ENCODE measurements around the gene CSTF1.

The CSTF1 gene

DNA sequence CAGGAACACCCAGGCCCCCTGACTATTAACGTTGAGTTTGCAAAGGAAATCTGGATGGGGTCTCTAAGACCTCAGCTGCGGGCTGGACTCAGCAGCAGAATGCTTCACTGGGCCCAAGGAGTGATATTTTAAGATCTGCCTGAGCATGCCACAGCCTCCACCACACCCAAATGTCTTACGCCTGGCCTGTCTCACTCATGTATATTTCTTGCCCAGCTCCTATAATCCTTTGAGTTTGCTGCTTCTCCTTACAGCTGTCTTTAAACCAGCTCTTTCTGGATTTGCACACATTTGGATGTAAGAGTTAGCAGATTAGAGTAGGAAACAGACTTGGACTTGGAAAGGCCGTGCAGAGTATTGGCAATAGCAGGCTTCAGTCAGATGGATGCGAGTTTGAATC, 36.0 kb downstream of the CSTF1 start:
- no peak for DNase-seq

DNA sequence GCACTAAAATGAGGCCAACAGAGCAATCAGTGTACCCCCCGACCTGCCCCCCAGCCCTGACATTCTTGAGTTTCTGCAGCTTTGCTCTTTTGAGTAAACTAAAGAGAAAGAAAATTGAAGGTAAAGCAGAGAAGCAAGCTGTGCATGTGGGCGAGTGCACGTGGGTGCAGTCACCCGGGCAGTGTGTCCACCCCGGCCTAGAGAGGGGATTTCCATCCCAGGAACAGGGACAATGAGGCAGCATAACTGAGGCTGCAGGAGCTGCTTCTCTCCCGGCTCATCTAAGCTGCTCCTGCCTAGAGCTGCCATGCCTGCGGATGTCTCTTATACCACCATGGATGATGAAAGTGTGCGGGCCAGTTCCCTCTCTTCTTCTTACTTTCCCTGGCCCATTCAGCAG, 36.4 kb downstream of the CSTF1 start:
- no peak for DNase-seq

- DNase-seq = no peak
Measured at GRCh38 chr20:56429502-56429901, 37.1 kb downstream of the CSTF1 start.

DNA sequence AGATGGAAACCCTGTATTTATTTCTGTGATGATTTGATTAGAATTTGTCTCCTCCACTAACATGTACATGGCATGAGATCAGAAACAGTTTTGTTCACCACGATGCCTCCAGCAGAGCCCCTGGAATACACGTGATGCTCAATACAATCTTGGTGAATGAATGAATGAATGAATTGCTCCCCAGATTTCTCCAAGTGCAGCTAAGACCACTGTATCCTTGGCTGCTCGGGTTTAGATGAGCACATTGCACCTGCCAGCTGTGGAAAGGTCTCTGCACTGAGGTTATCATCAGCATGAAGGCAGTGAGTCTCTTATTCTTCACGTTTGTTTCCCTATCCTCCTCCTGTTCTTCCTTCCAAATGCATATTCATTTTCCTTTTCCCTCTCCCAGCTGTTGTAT, 37.5 kb downstream of the CSTF1 start:
- DNase-seq = no peak

GRCh38 chr20:56430461-56430860, 38.0 kb downstream of the CSTF1 start:
- DNase-seq = no peak

DNA sequence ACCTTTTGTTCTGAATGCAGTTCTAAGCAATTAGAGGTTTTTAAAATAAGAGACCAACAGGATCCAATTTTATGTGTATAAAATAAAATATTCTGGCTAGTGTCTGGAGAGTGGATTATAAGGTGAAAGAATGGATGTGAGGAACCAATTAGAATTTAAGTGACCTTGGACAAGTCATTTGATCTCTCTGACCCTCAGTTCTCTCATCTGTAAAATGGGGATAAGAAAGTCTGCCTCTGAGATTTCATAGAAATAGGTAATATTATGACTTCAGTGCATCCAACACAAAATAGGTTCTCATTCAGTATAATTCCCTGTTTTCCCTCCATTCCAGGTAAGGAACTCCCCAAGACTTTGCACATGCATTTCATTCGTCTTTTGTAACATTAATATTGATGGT, 38.5 kb downstream of the CSTF1 start:
- no peak for DNase-seq

DNA sequence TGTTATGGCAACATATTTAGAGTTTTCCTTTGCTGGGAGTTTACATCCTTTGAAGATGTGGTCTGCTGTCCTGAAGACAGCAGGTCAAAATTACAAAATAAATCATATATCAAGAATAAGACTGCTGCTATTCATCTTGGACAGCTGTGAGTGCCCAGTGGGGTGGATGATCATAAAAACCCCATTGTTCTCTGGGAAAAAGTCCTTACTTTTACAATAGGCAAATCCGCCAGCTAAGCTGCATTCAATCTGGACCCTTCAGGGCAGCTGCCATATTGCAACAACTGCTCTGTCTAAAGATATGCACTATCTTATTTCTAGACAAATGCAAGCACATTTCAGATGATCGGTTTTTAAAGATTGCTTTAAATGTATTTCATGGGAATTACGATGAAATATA, 39.0 kb downstream of the CSTF1 start:
- DNase-seq = no peak

DNA sequence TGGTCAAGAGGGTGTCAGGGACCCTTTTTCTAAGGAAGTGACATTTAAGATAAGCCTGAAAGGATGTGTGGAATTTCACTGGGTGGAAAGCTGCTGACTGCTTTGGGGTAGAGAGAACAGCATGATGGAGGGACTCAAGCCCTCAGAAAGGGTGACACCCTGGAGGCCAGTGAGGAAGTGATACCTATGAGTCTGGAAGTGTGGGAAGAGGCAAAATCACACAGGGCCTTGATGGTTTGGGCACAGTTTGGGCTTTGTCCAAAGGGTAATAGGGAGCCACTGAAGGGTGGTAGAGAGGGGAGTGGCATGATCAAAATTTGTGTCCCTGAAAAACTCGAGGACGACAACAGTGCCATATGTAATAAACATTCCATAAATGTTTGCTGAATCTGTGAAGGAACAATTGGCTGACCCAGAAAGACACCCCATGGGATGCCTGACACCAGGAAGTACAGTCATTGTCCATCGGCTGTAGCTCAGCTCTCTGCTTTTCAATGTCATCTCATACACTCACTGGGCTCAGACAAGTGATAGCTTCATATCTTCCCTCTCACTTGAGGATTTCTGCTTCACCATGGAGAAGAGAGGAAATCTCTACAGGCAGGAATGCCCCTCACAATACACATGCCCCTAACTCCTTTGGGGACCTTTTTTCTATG, 40.9 kb downstream of the CSTF1 start:
- no peak for DNase-seq

DNA sequence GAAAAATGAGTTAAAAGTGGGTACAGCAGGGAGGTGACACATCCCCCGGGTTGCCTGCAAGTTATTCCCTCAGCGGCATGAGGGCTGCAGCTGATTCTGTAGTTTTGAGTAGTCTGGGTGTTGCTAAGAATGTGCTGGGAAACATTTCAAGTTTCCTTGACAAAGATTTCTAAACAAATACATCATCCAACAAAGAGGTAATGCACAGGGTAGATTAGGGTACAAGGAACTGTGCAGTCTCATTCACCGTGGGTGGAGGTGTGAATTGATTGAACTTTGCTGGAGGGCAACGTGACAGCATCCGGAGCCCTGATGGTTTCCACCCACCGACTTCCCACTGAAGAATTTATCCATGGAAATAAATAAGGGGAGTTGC, 41.4 kb downstream of the CSTF1 start:
- peak in 1 of 51 donors; percentile 15 for DNase-seq

DNA sequence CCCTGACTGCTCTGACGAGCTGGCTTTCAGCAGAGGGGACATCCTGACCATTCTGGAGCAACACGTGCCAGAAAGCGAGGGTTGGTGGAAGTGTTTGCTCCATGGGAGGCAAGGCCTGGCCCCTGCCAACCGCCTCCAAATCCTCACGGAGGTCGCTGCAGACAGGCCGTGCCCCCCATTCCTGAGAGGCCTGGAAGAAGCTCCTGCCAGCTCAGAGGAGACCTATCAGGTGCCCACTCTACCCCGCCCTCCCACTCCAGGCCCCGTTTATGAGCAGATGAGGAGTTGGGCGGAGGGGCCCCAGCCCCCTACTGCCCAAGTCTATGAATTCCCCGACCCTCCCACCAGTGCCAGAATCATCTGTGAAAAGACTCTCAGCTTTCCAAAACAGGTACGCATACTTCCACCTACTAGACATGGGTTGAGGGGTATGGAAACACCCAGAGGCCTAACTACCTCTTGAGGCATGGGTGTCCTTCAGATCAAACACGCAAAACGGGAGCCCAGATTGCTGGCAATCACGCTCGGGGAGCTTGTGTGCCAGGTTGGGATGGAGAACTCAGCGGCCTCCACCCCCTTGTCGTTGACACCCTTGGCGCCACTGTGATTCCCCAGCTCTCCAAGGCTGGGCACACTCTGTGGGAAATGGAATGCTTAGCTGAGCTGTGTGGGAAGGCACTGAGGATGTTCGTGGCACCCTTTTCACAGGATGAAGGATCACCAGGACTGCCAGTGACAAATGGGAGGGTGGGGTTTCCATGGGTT, 44.9 kb downstream of the CSTF1 start:
- DNase-seq = no peak

DNA sequence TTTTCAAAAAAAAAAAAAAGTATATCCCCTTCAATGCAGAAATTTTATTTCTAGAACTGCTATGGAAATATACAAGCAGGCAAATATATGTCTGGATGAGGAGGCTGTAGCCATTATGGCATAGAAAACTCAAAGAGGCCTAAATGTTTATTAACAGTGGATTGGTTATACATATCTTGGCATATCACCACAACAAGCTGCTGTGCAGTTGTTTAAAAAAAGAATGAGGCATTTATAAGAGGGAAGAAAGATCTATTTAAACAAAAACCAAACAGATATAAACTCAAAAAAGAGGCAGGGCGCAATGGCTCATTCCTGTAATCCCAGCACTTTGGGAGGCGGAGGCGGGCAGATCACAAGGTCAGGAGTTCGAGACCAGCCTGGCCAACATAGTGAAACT, 45.8 kb downstream of the CSTF1 start:
- DNase-seq = no peak

- DNase-seq = peak in 3 of 51 donors; percentile 7 to 8 (median 7)
Measured at GRCh38 chr20:56439771-56440291, 47.4 kb downstream of the CSTF1 start.

DNA sequence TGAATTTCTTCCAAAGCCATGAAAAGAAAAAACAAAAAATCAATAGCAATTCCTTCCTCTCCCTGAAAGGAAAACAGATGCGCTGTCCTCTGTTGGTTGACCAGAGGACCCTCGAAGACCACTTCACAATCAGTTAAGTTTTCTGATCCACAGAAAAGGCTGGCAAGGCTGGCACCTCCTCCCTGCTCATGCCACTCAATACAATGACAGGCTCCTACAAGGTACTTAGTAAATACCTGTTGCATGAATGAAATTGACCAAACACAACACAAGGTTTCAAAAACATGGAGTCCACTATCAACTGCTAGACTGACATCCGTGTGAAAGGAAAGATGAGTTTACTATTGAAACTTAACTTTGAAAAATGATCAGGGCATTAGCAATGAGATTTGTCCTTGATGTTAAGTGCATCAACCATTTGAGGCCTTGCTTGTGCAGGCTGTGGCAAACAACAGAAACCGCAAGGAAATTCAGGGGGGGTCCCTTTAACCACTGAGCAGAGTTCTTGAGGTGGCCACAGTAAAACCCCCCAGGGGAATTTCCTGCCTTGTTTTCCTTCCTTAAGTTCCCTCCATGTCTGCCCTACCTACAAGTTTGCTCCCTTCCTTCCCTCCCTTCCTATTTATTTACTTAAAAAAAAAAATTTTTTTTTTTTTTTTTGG, 48.0 kb downstream of the CSTF1 start:
- no peak for DNase-seq

DNA sequence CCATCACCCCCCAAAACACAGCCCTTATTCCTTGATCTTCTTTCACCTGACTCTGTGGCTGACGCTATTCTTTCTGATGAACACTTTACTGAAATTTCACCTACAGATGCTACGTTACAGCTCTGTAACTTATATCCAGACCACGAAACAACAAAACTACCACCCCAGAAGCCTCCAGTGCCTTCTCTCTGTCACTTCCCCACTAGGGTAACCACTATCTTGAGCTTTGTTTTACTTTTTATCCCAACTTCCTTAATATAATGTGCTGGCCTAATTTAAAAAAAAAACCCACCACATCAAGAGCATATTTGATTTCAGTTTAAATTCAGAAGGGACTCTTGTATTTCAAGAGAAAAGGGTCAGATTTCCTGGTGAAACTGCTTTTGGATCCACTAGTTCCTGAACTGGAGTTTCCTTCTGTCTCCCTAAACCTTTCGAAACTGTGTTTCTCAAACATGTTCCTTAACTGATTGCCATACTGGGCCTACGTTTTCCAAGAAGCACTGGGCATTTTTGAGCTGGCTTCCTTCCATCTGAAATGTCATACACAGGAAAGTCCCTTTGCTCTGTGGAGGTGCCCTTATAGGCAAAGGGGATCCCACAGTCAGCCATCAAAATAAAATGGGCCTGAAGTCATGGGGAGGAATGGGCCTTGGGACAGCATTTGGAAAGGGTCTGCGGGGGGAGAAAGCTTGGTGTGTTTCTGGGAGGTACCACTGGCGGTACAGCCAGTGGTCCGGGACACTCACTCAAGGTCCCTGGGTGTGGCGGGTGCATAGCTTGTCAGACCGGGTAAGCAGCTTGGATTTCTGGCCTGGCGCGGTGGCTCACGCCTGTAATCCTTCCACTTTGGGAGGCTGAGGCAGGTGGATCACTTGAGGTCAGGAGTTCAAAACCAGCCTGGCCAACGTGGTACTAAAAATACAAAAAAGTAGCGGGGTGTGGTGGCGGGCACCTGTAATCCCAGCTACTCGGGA, 50.2 kb downstream of the CSTF1 start:
- no peak for DNase-seq

DNA sequence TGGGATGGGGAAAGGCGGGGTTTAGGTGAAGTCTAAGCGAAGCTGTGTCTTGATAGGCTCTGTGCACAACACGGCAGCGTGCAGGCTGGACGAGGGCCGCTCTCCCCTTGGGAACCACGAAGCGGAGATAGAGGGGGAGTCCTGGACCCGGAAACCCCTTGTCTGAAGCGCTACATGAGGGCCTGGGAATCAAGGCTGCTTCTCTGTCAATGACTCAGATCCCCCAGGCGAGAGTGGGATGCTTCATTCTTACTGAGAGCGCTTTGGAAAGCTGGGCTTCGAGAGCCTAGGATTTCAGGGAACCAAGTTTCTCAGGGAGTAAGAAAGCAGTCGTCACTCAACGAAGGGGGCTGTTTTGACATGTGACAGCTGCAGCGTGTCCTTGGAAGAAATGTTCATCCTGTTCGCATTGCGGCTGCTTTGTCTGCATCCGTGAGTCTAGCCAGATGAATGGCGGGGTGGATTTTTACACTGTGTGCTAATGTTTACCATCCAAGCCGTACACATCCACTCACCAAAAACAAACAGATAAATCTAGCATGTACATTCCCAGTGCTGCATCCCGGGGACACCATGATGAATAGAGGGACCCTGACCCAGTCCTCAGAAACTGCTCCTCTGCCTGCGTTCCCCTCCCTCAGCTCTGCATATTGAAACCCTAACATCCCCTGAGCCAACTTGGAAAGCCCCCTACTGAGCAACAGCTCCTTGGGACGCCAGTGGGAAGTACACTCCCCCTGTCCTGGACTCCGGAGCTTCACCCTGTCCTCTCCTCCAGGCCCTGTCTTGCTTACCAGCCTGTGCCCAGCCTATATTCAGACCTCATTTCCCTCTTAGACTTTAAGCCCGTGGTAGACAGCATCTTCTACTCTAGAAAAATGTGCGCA, 51.5 kb downstream of the CSTF1 start:
- DNase-seq = peak in 1 of 51 donors; percentile 36

DNA sequence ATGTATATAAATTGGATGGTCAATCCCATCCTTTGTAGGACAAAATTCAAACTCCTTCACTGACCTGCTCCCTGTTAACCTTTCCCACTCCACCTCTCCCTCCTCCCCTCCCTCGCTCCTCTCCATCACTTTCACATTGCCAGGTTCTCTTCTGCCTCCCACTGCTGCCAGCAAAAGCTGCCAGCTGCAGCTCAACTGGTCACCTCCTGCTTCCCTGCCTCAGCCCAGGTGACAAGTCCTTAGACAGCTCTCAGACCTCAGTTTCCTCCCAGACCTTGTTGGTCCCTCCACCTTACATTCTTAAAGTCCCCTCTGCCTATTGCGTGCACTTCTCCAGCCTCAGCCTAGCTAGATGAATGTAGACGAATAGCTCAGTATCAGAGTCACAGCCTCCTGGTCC, 52.7 kb downstream of the CSTF1 start:
- DNase-seq = no peak

GRCh38 chr20:56445540-56445939, 53.1 kb downstream of the CSTF1 start:
- DNase-seq = no peak

GRCh38 chr20:56447227-56447626, 54.8 kb downstream of the CSTF1 start:
- no peak for DNase-seq

GRCh38 chr20:56449459-56449858, 57.0 kb downstream of the CSTF1 start:
- DNase-seq = no peak

DNA sequence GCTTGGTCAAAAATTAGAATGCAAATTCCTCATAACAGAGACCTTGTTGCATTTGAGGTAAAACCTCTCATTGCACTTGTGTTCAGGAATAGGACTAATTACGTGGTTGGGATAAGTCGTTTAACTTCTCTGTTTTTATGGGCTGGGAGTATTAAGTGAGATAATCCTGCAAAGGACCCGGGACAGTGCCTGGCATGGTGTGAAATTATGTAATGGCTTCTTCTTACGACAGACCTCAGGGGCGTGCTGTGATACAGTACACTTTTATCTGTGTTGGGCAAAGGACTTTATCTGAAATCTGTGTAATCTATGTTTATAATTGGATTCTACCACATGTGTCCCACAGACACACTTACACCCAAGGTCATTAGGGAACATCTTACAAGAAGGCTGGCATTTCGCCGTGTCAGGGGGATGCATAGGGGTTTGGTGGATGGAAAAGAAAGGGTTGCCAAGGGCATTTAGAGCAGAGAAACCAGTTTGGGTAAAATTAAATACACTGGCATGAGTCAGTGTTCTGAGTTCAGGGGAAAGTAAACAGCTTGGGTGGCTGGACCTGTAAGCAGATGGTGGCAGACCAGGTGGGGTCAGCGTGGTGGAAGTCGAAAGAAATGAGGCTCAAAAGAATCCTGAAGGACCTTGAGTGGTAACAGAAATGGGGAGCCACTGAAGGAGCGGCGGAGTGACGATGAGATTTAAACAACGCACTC, 58.8 kb downstream of the CSTF1 start:
- no peak for DNase-seq
